Stimulated activated CD8-positive, alpha-beta memory T cell treated with anti-CD3 and anti-CD28 coated beads, Interleukin-4, amount 100 ng/mL, for 24 hours (primary cell): Measurements from ENCODE around the gene KRT9.
"Not testable (repeated sequence)": the region's sequence is repeated elsewhere in the genome, so short reads cannot be mapped to it uniquely, and the experiment has no call there.

Source experiments
- DNase-seq: peaks from one replicate; pipeline ENCODE4 v3.0.0-alpha.2; 2020; ENCODE audit warnings: low read depth

KRT9 gene

GRCh38 chr17:41571561-41572434 lies at the start of gene KRT9:
KRT9 (minus strand) TSS chr17:41572059; CDS start chr17:41571992, 67 bp downstream.
- DNase-seq = no peak

GRCh38 chr17:41621435-41621817 lies 49.6 kb upstream of the KRT9 start:
- DNase-seq = not testable (repeated sequence)

GRCh38 chr17:41620583-41621434 lies 49.0 kb upstream of the KRT9 start:
- no peak for DNase-seq

- DNase-seq = not testable (repeated sequence)
Measured at GRCh38 chr17:41619927-41620582, 48.2 kb upstream of the KRT9 start.

- DNase-seq = no peak
Measured at GRCh38 chr17:41619036-41619926, 47.4 kb upstream of the KRT9 start.

- DNase-seq = no peak
Measured at GRCh38 chr17:41618341-41619035, 46.6 kb upstream of the KRT9 start.

GRCh38 chr17:41617698-41618097 lies 45.8 kb upstream of the KRT9 start:
- no peak for DNase-seq

GRCh38 chr17:41617136-41617535 lies 45.3 kb upstream of the KRT9 start:
- DNase-seq = no peak

- not testable (repeated sequence) for DNase-seq
Measured at GRCh38 chr17:41616486-41616885, 44.6 kb upstream of the KRT9 start.

GRCh38 chr17:41615454-41615853 lies 43.6 kb upstream of the KRT9 start:
- no peak for DNase-seq

GRCh38 chr17:41614767-41615166 lies 42.9 kb upstream of the KRT9 start:
- not testable (repeated sequence) for DNase-seq

- no peak for DNase-seq
Measured at GRCh38 chr17:41614098-41614497, 42.2 kb upstream of the KRT9 start.

- DNase-seq = no peak
Measured at GRCh38 chr17:41613277-41614082, 41.6 kb upstream of the KRT9 start.

GRCh38 chr17:41612376-41613160 lies 40.7 kb upstream of the KRT9 start, which contains the start of gene KRT16:
KRT16 (minus strand) TSS chr17:41612767; CDS start chr17:41612688, 79 bp downstream.
- DNase-seq = not testable (repeated sequence)

GRCh38 chr17:41610965-41611640 lies 39.2 kb upstream of the KRT9 start:
- no peak for DNase-seq

GRCh38 chr17:41610061-41610517 lies 38.2 kb upstream of the KRT9 start:
- not testable (repeated sequence) for DNase-seq

- DNase-seq = not testable (repeated sequence)
Measured at GRCh38 chr17:41606930-41607329, 35.1 kb upstream of the KRT9 start.

GRCh38 chr17:41602524-41602923 lies 30.7 kb upstream of the KRT9 start:
- DNase-seq = no peak
